GM20000 (cell line): Measurements from ENCODE around the gene MRPL58.
"Not testable (repeated sequence)": the region's sequence is repeated elsewhere in the genome, so short reads cannot be mapped to it uniquely, and the experiment has no call there.

Experiments
- DNase-seq: peaks from one replicate; pipeline ENCODE4 v3.0.0; 2012; ENCODE audit warnings: low spot score
- CTCF ChIP-seq: IDR thresholded peaks from 2 replicates; pipeline ENCODE4 v1.5.1; 2012; ENCODE audit warnings: mild to moderate bottlenecking, control low read depth; ENCODE audit errors: extremely low read depth, missing control alignments

The MRPL58 gene

DNA sequence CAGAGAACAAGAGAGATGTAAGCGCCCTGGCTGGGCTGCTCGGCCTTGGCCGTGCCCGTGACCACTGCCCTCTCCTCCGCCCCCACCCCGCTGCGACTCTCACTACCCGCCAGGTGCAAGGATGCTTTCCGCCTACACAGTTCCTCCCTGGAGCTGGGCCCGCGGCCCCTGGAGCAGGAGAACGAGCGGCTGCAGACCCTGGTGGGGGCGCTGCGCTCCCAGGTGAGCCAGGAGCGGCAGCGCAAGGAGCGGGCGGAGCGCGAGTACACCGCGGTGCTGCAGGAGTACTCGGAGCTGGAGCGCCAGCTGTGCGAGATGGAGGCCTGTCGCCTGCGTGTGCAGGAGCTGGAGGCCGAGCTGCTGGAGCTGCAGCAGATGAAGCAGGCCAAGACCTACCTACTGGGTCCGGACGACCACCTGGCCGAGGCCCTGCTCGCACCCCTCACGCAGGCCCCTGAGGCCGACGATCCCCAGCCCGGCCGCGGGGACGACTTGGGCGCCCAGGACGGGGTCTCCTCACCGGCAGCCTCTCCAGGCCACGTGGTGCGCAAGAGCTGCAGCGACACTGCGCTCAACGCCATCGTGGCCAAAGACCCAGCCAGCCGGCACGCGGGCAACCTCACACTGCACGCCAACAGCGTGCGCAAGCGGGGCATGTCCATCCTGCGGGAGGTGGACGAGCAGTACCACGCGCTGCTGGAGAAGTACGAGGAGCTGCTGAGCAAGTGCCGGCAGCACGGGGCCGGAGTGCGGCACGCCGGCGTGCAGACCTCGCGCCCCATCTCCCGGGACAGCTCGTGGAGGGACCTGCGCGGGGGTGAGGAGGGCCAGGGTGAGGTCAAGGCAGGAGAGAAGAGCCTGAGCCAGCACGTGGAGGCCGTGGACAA is 9.2 kb upstream of the MRPL58 start:
- no peak for TF ChIP-seq CTCF
- DNase-seq: peak; percentile 13

GRCh38 chr17:75003957-75004355 is 8.5 kb upstream of the MRPL58 start:
- DNase-seq: no peak
- no peak for TF ChIP-seq CTCF

DNA sequence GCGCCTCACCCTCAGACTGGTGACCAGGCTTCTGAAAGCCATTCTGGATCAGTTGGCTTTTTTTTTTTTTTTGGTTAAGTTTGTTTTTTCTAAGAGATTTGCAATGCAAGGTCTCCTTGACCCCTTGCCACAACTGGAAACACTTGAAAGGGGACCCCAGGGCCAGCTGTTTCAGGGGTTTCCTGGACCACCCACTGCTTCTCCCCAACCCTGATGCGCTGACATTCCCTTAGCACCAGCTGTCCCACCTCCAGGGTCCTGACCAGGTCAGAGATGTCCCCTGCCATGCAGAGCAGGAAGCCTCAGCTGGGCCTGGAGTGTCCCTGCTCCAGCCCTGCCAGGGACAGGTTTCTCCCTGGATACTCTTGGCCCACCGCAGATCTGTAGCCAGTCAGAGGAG is 8.1 kb upstream of the MRPL58 start:
- TF ChIP-seq CTCF: no peak
- peak; percentile 8 for DNase-seq

- peak; percentile 15 for DNase-seq
- TF ChIP-seq CTCF: no peak
Observed at GRCh38 chr17:75005291-75005690, 7.2 kb upstream of the MRPL58 start.

GRCh38 chr17:75006084-75006483 is 6.4 kb upstream of the MRPL58 start:
- DNase-seq: not testable (repeated sequence)

- no peak for TF ChIP-seq CTCF
- peak; percentile 45 for DNase-seq
Observed at GRCh38 chr17:75006653-75007052, 5.8 kb upstream of the MRPL58 start.

DNA sequence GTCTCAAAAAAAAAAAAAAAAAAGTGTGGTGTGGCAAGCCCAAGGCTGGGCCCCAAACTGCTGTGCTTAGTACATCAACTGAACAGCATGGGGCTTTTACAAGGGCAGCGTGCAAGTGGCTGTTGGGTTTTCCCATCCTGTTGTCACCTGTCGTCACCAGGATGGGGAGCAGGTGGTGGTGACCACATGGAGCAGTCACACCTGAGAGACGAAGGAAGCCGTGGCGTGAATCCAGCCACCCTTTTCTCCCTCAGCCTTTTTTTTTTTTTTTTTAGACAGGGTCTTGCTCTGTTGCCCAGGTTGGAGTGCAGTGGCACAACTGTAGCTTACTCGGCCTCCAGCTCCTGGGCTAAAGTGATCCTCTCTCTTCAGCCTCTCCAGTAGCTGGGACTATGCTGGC is 4.1 kb upstream of the MRPL58 start:
- peak; percentile 19 for DNase-seq
- TF ChIP-seq CTCF: no peak
